HCT116 (cell line): ENCODE results near the gene ZNF287. TPM values are rescaled to one million over a fixed set of nuclear protein-coding genes. Genes with fewer than 3 reads are reported as not detected.

Experiments used
- ATAC-seq: fragments of 200-7000 bp; cut with Tn5 transposase; 2 replicates; pipeline ENCODE4 v1.9.1; 2020; ENCODE audit warnings: mild to moderate bottlenecking, moderate library complexity
- BruUV-seq: library from RNA; stranded (reverse); fragments of 400-500 nt; replicated peaks from 2 replicates; lab custom pipeline; 2021; lab: Mats Ljungman, UMichigan
- CTCF ChIA-PET: fragments of 300-600 bp; sonication (Branson Sonifier 250); formaldehyde crosslinking; loops from one replicate; lab custom pipeline; 2021; ENCODE audit warnings: antibody characterized with exemption; lab: Charles Lee
- POLR2A ChIA-PET: fragments of 300-600, 350-600 bp; sonication (Branson Sonifier 250); formaldehyde crosslinking; loops from one replicate; lab custom pipeline; 2021; ENCODE audit warnings: antibody characterized with exemption; lab: Charles Lee
- RAD21 ChIA-PET, 2 experiments: fragments of 300-600 bp; sonication (Branson Sonifier 250); formaldehyde crosslinking; loops; one replicate each; lab custom pipeline; 2023; ENCODE audit warnings: low total read pairs in 2 of 2; ENCODE audit not compliant: uncharacterized antibody in 2 of 2, unreplicated experiment in 2 of 2, low non-redundant PET in 1 of 2; lab: Charles Lee
- DNase-seq: peaks from one replicate; pipeline ENCODE4 v3.0.0-alpha.2; 2010; ENCODE audit warnings: low read depth, low spot score
- H2AFZ ChIP-seq: fragments of 200-600 bp; shearing (Covaris generic), sonication (generic); 2 replicates; pipeline ENCODE4 v1.6.1; 2017; ENCODE audit warnings: low read depth, mixed run types, mixed read lengths, antibody characterized with exemption, low read length; ENCODE audit not compliant: poor library complexity, severe bottlenecking
- H3K27ac ChIP-seq: 2 replicates; pipeline ENCODE4 v1.5.1; 2012; ENCODE audit warnings: low read depth, low read length
- H3K27me3 ChIP-seq: fragments of 200-600 bp; sonication (generic); 2 replicates; pipeline ENCODE4 v1.6.1; 2016; ENCODE audit warnings: mixed run types, low read length, mixed read lengths; ENCODE audit not compliant: insufficient read depth
- H3K36me3 ChIP-seq, 2 experiments: fragments of 200-500 bp in 1 of 2; fragments of 200-600 bp in 1 of 2; sonication (Bioruptor generic) in 1 of 2; sonication (generic) in 1 of 2; 2 replicates each; pipeline versions ENCODE4 v1.5.1 to v1.6.1; 2014 to 2016; ENCODE audit warnings: low read length in 2 of 2, inconsistent platforms in 1 of 2, mixed read lengths in 1 of 2, mixed run types in 1 of 2; ENCODE audit not compliant: insufficient read depth in 2 of 2, control insufficient read depth in 1 of 2
- H3K4me1 ChIP-seq, 2 experiments: fragments of 200-600 bp in 1 of 2; sonication (generic) in 1 of 2; 2 replicates each; pipeline versions ENCODE4 v1.5.1 to v1.6.1; 2012 to 2017; ENCODE audit warnings: low read length in 2 of 2, inconsistent platforms in 1 of 2, mild to moderate bottlenecking in 1 of 2, mixed read lengths in 1 of 2, mixed run types in 1 of 2, moderate library complexity in 1 of 2; ENCODE audit not compliant: insufficient read depth in 2 of 2, control insufficient read depth in 1 of 2
- H3K4me2 ChIP-seq: fragments of 200-600 bp; sonication (generic); 2 replicates; pipeline ENCODE4 v1.6.1; 2017; ENCODE audit warnings: mixed run types, low read length, mixed read lengths
- H3K4me3 ChIP-seq, 2 experiments: fragments of 200-600 bp in 1 of 2; sonication (generic) in 1 of 2; replicated peaks in 1 of 2; 2 replicates each; pipeline ENCODE4 v1.5.1; 2011 to 2016; ENCODE audit warnings: low read length in 2 of 2, control low read depth in 1 of 2, low read depth in 1 of 2, mild to moderate bottlenecking in 1 of 2, mixed read lengths in 1 of 2, mixed run types in 1 of 2
- H3K79me2 ChIP-seq: fragments of 200-600 bp; sonication (generic); 2 replicates; pipeline ENCODE4 v1.6.1; 2017; ENCODE audit warnings: mild to moderate bottlenecking, mixed run types, low read length, moderate library complexity, mixed read lengths; ENCODE audit not compliant: insufficient read depth
- H3K9ac ChIP-seq: fragments of 200-600 bp; sonication (generic); 2 replicates; pipeline ENCODE4 v1.6.1; 2016; ENCODE audit warnings: low read length, mixed read lengths
- H3K9me2 ChIP-seq: fragments of 200-600 bp; sonication (generic), shearing (Covaris generic); 2 replicates; pipeline ENCODE4 v1.6.1; 2017; ENCODE audit warnings: mixed run types, mild to moderate bottlenecking, moderate library complexity; ENCODE audit not compliant: insufficient read depth
- H3K9me3 ChIP-seq, 2 experiments: fragments of 200-500 bp in 1 of 2; fragments of 200-600 bp in 1 of 2; sonication (Bioruptor generic) in 1 of 2; sonication (generic) in 1 of 2; 2 replicates each; pipeline ENCODE4 v1.6.1; 2014 to 2017; ENCODE audit warnings: low read length in 2 of 2, mixed read lengths in 2 of 2, inconsistent platforms in 1 of 2, low read depth in 1 of 2, mild to moderate bottlenecking in 1 of 2, mixed run types in 1 of 2, moderate library complexity in 1 of 2; ENCODE audit not compliant: control insufficient read depth in 1 of 2, insufficient read depth in 1 of 2
- H4K20me1 ChIP-seq: fragments of 200-600 bp; sonication (generic), shearing (Covaris generic); 2 replicates; pipeline ENCODE4 v1.6.1; 2017; ENCODE audit warnings: mixed run types, mild to moderate bottlenecking, moderate library complexity; ENCODE audit not compliant: insufficient read depth
- CBX3 ChIP-seq: IDR thresholded peaks from 2 replicates; pipeline ENCODE4 v1.6.1; 2012; ENCODE audit warnings: low read depth
- EGR1 ChIP-seq: IDR thresholded peaks from 2 replicates; pipeline ENCODE4 v1.6.1; 2012; ENCODE audit warnings: low read depth
- ELF1 ChIP-seq: IDR thresholded peaks from 2 replicates; pipeline ENCODE4 v1.6.1; 2012; ENCODE audit warnings: low read depth, borderline replicate concordance
- FOSL1 ChIP-seq: IDR thresholded peaks from 2 replicates; pipeline ENCODE4 v1.6.1; 2012; ENCODE audit warnings: low read depth
- JUND ChIP-seq: IDR thresholded peaks from 2 replicates; pipeline ENCODE4 v1.6.1; 2012
- POLR2A ChIP-seq: IDR thresholded peaks from 2 replicates; pipeline ENCODE4 v1.7.0; 2011; ENCODE audit warnings: borderline replicate concordance; ENCODE audit not compliant: insufficient read depth, insufficient read length; ENCODE audit errors: extremely low read depth
- POLR2AphosphoS5 ChIP-seq: IDR thresholded peaks from 2 replicates; pipeline ENCODE4 v1.6.1; 2011; ENCODE audit warnings: mild to moderate bottlenecking, low read depth, low read length, moderate library complexity
- RAD21 ChIP-seq: IDR thresholded peaks from 2 replicates; pipeline ENCODE4 v1.6.1; 2012; ENCODE audit warnings: low read depth, mild to moderate bottlenecking
- SRF ChIP-seq: IDR thresholded peaks from 2 replicates; pipeline ENCODE4 v1.6.1; 2012; ENCODE audit warnings: low read depth
- TCF7L2 ChIP-seq: IDR thresholded peaks from 2 replicates; pipeline ENCODE4 v1.7.0; 2011; ENCODE audit warnings: borderline replicate concordance, inconsistent platforms; ENCODE audit not compliant: insufficient read depth, insufficient read length; ENCODE audit errors: extremely low read depth
- ZNF274 ChIP-seq: fragments of 200-500 bp; sonication (Bioruptor generic); IDR thresholded peaks from 2 replicates; pipeline ENCODE4 v1.6.1; 2014; ENCODE audit warnings: mild to moderate bottlenecking, low read depth, low read length, inconsistent platforms
- intact Hi-C: fragments of 100-400 bp; cut with micrococcal nuclease; formaldehyde crosslinking; loops from 2 replicates; pipeline ENCODE4 v1.10.0; 2022
- total RNA-seq: library from RNA; stranded (reverse); gene quantifications from one replicate; pipeline ENCODE4 v1.2.1, GENCODE V29; 2021; ENCODE audit not compliant: unreplicated experiment
- TF ChIP-seq, protein P1 (sequence below): IDR thresholded peaks from 2 replicates; pipeline ENCODE4 v1.6.1; 2012
- TF ChIP-seq, protein P2 (sequence below): IDR thresholded peaks from 2 replicates; pipeline ENCODE4 v1.6.1; 2012; ENCODE audit warnings: low read depth
- TF ChIP-seq, protein P3 (sequence below): IDR thresholded peaks from 2 replicates; pipeline ENCODE4 v1.6.1; 2011; ENCODE audit warnings: mild to moderate bottlenecking, low read length, moderate library complexity; ENCODE audit not compliant: insufficient replicate concordance; ENCODE audit errors: extremely low read depth

Gene ZNF287
- total RNA-seq, 1 experiment from 2014 or later: not detected

DNA sequence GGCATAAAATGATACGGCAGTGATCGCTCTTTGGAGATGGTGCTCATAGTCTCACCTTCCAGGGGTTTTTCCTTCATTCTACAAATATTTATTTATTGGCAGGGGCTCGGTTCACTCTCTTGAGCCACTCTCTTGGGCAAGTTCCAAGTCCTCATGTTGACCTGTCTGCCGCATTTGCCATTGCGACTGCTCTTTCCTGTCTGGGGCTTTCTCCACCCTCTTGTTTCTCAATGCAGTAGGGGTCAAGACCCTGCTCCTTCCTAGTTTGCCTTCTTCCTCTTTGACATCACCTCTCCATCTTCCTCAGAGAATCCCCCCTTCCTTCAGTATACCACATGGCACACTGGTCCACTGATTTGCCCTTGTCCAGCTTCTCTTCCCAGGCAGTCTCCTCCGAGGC, 55.1 kb downstream of the ZNF287 start:
- no peak overlapping the region for H3K4me2 ChIP-seq
- intact Hi-C loops: no loop called here
- no peaks in the 10 kb centered on the region for H3K9me3 ChIP-seq
- no peak overlapping the region for H3K27ac ChIP-seq
- H4K20me1 ChIP-seq: no peaks in the 10 kb centered on the region
- no TSS peak for BruUV-seq
- no peak overlapping the region for H3K4me3 ChIP-seq
- H3K27me3 ChIP-seq: no peaks in the 10 kb centered on the region
- POLR2A ChIA-PET: no interaction called here
- no peaks in the 10 kb centered on the region for H3K79me2 ChIP-seq
- no peak for ATAC-seq
- H3K9ac ChIP-seq: no peak overlapping the region
- no peak for DNase-seq
- H3K9me2 ChIP-seq: no peaks in the 10 kb centered on the region
- RAD21 ChIA-PET: no interaction called here
- peaks cover 16 to 20% of the 10 kb centered on the region in 2 experiments for H3K4me1 ChIP-seq
- CTCF ChIA-PET: no interaction called here
- no peaks in the 10 kb centered on the region for H3K36me3 ChIP-seq
- no peak overlapping the region for H2AFZ ChIP-seq
- TF ChIP-seq FOSL1 (no peak), JUND (no peak), ZNF274 (no peak), EGR1 (no peak), POLR2AphosphoS5 (no peak)
- TF ChIP-seq, protein P1, sequence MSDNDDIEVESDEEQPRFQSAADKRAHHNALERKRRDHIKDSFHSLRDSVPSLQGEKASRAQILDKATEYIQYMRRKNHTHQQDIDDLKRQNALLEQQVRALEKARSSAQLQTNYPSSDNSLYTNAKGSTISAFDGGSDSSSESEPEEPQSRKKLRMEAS: no peak
- TF ChIP-seq, protein P2, sequence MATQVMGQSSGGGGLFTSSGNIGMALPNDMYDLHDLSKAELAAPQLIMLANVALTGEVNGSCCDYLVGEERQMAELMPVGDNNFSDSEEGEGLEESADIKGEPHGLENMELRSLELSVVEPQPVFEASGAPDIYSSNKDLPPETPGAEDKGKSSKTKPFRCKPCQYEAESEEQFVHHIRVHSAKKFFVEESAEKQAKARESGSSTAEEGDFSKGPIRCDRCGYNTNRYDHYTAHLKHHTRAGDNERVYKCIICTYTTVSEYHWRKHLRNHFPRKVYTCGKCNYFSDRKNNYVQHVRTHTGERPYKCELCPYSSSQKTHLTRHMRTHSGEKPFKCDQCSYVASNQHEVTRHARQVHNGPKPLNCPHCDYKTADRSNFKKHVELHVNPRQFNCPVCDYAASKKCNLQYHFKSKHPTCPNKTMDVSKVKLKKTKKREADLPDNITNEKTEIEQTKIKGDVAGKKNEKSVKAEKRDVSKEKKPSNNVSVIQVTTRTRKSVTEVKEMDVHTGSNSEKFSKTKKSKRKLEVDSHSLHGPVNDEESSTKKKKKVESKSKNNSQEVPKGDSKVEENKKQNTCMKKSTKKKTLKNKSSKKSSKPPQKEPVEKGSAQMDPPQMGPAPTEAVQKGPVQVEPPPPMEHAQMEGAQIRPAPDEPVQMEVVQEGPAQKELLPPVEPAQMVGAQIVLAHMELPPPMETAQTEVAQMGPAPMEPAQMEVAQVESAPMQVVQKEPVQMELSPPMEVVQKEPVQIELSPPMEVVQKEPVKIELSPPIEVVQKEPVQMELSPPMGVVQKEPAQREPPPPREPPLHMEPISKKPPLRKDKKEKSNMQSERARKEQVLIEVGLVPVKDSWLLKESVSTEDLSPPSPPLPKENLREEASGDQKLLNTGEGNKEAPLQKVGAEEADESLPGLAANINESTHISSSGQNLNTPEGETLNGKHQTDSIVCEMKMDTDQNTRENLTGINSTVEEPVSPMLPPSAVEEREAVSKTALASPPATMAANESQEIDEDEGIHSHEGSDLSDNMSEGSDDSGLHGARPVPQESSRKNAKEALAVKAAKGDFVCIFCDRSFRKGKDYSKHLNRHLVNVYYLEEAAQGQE: no peak

DNA sequence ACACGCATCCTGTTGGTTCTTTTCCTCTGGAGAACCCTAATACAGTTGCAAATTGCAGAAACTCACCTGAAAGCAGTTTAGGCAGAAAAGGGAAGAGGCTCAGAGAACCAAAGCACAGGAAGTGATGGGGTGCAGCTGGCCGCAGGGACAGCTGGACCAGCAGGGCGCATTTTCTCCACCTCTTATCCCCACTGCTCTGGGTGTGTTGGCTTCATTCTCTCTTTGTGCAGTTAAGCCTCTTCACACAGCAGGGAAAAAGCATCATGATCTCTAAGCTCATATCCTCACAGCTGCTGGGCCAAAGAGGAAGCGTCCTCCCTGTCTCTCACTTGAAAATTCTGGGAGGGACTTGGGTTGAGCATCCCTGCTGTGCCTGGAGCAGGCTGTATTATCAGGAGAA, 57.0 kb downstream of the ZNF287 start:
- ChIA-PET RAD21 (no interaction called here), CTCF (interaction anchor here (1.3 kb wide), 1 partner anchor 10 kb away, joined by 4 read pairs; no protein-coding TSS in a partner anchor)
- Histone ChIP-seq H3K9ac (no peak overlapping the region), H3K4me3 (no peak overlapping the region), H3K9me2 (no peaks in the 10 kb centered on the region)
- TF ChIP-seq JUND: no peak
- no peak for TF ChIP-seq RAD21
- TF ChIP-seq ELF1: no peak
- no peak for TF ChIP-seq CBX3
- TF ChIP-seq SRF: no peak
- no peak for TF ChIP-seq TCF7L2
- TF ChIP-seq, protein P3, sequence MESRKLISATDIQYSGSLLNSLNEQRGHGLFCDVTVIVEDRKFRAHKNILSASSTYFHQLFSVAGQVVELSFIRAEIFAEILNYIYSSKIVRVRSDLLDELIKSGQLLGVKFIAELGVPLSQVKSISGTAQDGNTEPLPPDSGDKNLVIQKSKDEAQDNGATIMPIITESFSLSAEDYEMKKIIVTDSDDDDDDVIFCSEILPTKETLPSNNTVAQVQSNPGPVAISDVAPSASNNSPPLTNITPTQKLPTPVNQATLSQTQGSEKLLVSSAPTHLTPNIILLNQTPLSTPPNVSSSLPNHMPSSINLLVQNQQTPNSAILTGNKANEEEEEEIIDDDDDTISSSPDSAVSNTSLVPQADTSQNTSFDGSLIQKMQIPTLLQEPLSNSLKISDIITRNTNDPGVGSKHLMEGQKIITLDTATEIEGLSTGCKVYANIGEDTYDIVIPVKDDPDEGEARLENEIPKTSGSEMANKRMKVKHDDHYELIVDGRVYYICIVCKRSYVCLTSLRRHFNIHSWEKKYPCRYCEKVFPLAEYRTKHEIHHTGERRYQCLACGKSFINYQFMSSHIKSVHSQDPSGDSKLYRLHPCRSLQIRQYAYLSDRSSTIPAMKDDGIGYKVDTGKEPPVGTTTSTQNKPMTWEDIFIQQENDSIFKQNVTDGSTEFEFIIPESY: no peak
- TF ChIP-seq POLR2A: no peak
- no peak for TF ChIP-seq FOSL1
- TF ChIP-seq, all 23 proteins: peak for 0
- intact Hi-C loops: no loop called here
- H3K27ac ChIP-seq: no peak overlapping the region
- no peak for ATAC-seq
- no peaks in the 10 kb centered on the region for H3K27me3 ChIP-seq
- DNase-seq: no peak
- peaks cover 10 to 22% of the 10 kb centered on the region in 2 experiments for H3K4me1 ChIP-seq
- H3K79me2 ChIP-seq: no peaks in the 10 kb centered on the region
- no peaks in the 10 kb centered on the region for H3K9me3 ChIP-seq
- H3K4me2 ChIP-seq: no peak overlapping the region
- POLR2A ChIA-PET: no interaction called here
- BruUV-seq: no TSS peak
- no peak overlapping the region for H2AFZ ChIP-seq
- no peaks in the 10 kb centered on the region for H3K36me3 ChIP-seq
- H4K20me1 ChIP-seq: no peaks in the 10 kb centered on the region
